HCT116 (cell line): ENCODE data around the gene CSPG4. TPM values are rescaled to one million over a fixed set of nuclear protein-coding genes. Genes with fewer than 3 reads are reported as not detected.
"Not testable (repeated sequence)": the region's sequence is repeated elsewhere in the genome, so short reads cannot be mapped to it uniquely, and the experiment has no call there.

Experiments
- ATAC-seq: fragments of 200-7000 bp; cut with Tn5 transposase; 2 replicates; pipeline ENCODE4 v1.9.1; 2020; ENCODE audit warnings: mild to moderate bottlenecking, moderate library complexity
- BruUV-seq: library from RNA; stranded (reverse); fragments of 400-500 nt; replicated peaks from 2 replicates; lab custom pipeline; 2021; lab: Mats Ljungman, UMichigan
- CTCF ChIA-PET: fragments of 300-600 bp; sonication (Branson Sonifier 250); formaldehyde crosslinking; loops from one replicate; lab custom pipeline; 2021; ENCODE audit warnings: antibody characterized with exemption; lab: Charles Lee
- POLR2A ChIA-PET: fragments of 300-600, 350-600 bp; sonication (Branson Sonifier 250); formaldehyde crosslinking; loops from one replicate; lab custom pipeline; 2021; ENCODE audit warnings: antibody characterized with exemption; lab: Charles Lee
- RAD21 ChIA-PET, 2 experiments: fragments of 300-600 bp; sonication (Branson Sonifier 250); formaldehyde crosslinking; loops; one replicate each; lab custom pipeline; 2023; ENCODE audit warnings: low total read pairs in 2 of 2; ENCODE audit not compliant: uncharacterized antibody in 2 of 2, unreplicated experiment in 2 of 2, low non-redundant PET in 1 of 2; lab: Charles Lee
- DNase-seq: peaks from one replicate; pipeline ENCODE4 v3.0.0-alpha.2; 2010; ENCODE audit warnings: low read depth, low spot score
- H2AFZ ChIP-seq: fragments of 200-600 bp; shearing (Covaris generic), sonication (generic); 2 replicates; pipeline ENCODE4 v1.6.1; 2017; ENCODE audit warnings: low read depth, mixed run types, mixed read lengths, antibody characterized with exemption, low read length; ENCODE audit not compliant: poor library complexity, severe bottlenecking
- H3K27ac ChIP-seq: 2 replicates; pipeline ENCODE4 v1.5.1; 2012; ENCODE audit warnings: low read depth, low read length
- H3K27me3 ChIP-seq: fragments of 200-600 bp; sonication (generic); 2 replicates; pipeline ENCODE4 v1.6.1; 2016; ENCODE audit warnings: mixed run types, low read length, mixed read lengths; ENCODE audit not compliant: insufficient read depth
- H3K36me3 ChIP-seq, 2 experiments: fragments of 200-500 bp in 1 of 2; fragments of 200-600 bp in 1 of 2; sonication (Bioruptor generic) in 1 of 2; sonication (generic) in 1 of 2; 2 replicates each; pipeline versions ENCODE4 v1.5.1 to v1.6.1; 2014 to 2016; ENCODE audit warnings: low read length in 2 of 2, inconsistent platforms in 1 of 2, mixed read lengths in 1 of 2, mixed run types in 1 of 2; ENCODE audit not compliant: insufficient read depth in 2 of 2, control insufficient read depth in 1 of 2
- H3K4me1 ChIP-seq, 2 experiments: fragments of 200-600 bp in 1 of 2; sonication (generic) in 1 of 2; 2 replicates each; pipeline versions ENCODE4 v1.5.1 to v1.6.1; 2012 to 2017; ENCODE audit warnings: low read length in 2 of 2, inconsistent platforms in 1 of 2, mild to moderate bottlenecking in 1 of 2, mixed read lengths in 1 of 2, mixed run types in 1 of 2, moderate library complexity in 1 of 2; ENCODE audit not compliant: insufficient read depth in 2 of 2, control insufficient read depth in 1 of 2
- H3K4me2 ChIP-seq: fragments of 200-600 bp; sonication (generic); 2 replicates; pipeline ENCODE4 v1.6.1; 2017; ENCODE audit warnings: mixed run types, low read length, mixed read lengths
- H3K4me3 ChIP-seq, 2 experiments: fragments of 200-600 bp in 1 of 2; sonication (generic) in 1 of 2; replicated peaks in 1 of 2; 2 replicates each; pipeline ENCODE4 v1.5.1; 2011 to 2016; ENCODE audit warnings: low read length in 2 of 2, control low read depth in 1 of 2, low read depth in 1 of 2, mild to moderate bottlenecking in 1 of 2, mixed read lengths in 1 of 2, mixed run types in 1 of 2
- H3K79me2 ChIP-seq: fragments of 200-600 bp; sonication (generic); 2 replicates; pipeline ENCODE4 v1.6.1; 2017; ENCODE audit warnings: mild to moderate bottlenecking, mixed run types, low read length, moderate library complexity, mixed read lengths; ENCODE audit not compliant: insufficient read depth
- H3K9ac ChIP-seq: fragments of 200-600 bp; sonication (generic); 2 replicates; pipeline ENCODE4 v1.6.1; 2016; ENCODE audit warnings: low read length, mixed read lengths
- H3K9me2 ChIP-seq: fragments of 200-600 bp; sonication (generic), shearing (Covaris generic); 2 replicates; pipeline ENCODE4 v1.6.1; 2017; ENCODE audit warnings: mixed run types, mild to moderate bottlenecking, moderate library complexity; ENCODE audit not compliant: insufficient read depth
- H3K9me3 ChIP-seq, 2 experiments: fragments of 200-500 bp in 1 of 2; fragments of 200-600 bp in 1 of 2; sonication (Bioruptor generic) in 1 of 2; sonication (generic) in 1 of 2; 2 replicates each; pipeline ENCODE4 v1.6.1; 2014 to 2017; ENCODE audit warnings: low read length in 2 of 2, mixed read lengths in 2 of 2, inconsistent platforms in 1 of 2, low read depth in 1 of 2, mild to moderate bottlenecking in 1 of 2, mixed run types in 1 of 2, moderate library complexity in 1 of 2; ENCODE audit not compliant: control insufficient read depth in 1 of 2, insufficient read depth in 1 of 2
- H4K20me1 ChIP-seq: fragments of 200-600 bp; sonication (generic), shearing (Covaris generic); 2 replicates; pipeline ENCODE4 v1.6.1; 2017; ENCODE audit warnings: mixed run types, mild to moderate bottlenecking, moderate library complexity; ENCODE audit not compliant: insufficient read depth
- CEBPB ChIP-seq: IDR thresholded peaks from 2 replicates; pipeline ENCODE4 v1.6.1; 2012; ENCODE audit warnings: low read depth
- ELF1 ChIP-seq: IDR thresholded peaks from 2 replicates; pipeline ENCODE4 v1.6.1; 2012; ENCODE audit warnings: low read depth, borderline replicate concordance
- POLR2AphosphoS5 ChIP-seq: IDR thresholded peaks from 2 replicates; pipeline ENCODE4 v1.6.1; 2011; ENCODE audit warnings: mild to moderate bottlenecking, low read depth, low read length, moderate library complexity
- SIN3A ChIP-seq: IDR thresholded peaks from 2 replicates; pipeline ENCODE4 v1.6.1; 2012; ENCODE audit warnings: low read depth
- ZNF274 ChIP-seq: fragments of 200-500 bp; sonication (Bioruptor generic); IDR thresholded peaks from 2 replicates; pipeline ENCODE4 v1.6.1; 2014; ENCODE audit warnings: mild to moderate bottlenecking, low read depth, low read length, inconsistent platforms
- intact Hi-C: fragments of 100-400 bp; cut with micrococcal nuclease; formaldehyde crosslinking; loops from 2 replicates; pipeline ENCODE4 v1.10.0; 2022
- total RNA-seq: library from RNA; stranded (reverse); gene quantifications from one replicate; pipeline ENCODE4 v1.2.1, GENCODE V29; 2021; ENCODE audit not compliant: unreplicated experiment
- TF ChIP-seq, protein P1 (sequence below): IDR thresholded peaks from 2 replicates; pipeline ENCODE4 v1.6.1; 2012; ENCODE audit warnings: low read depth
- TF ChIP-seq, protein P2 (sequence below): IDR thresholded peaks from 2 replicates; pipeline ENCODE4 v1.6.1; 2011; ENCODE audit warnings: mild to moderate bottlenecking, low read length, moderate library complexity; ENCODE audit not compliant: insufficient replicate concordance; ENCODE audit errors: extremely low read depth
- TF ChIP-seq, protein P3 (sequence below), 3 experiments: fragments of 200-600 bp in 1 of 3; sonication (generic) in 1 of 3; IDR thresholded peaks in 2 of 3; conservative IDR thresholded peaks in 1 of 3; 2 replicates each; pipeline ENCODE4 v1.5.1; 2012 to 2017; ENCODE audit warnings: low read depth in 2 of 3, low read length in 2 of 3, antibody characterized with exemption in 1 of 3, borderline replicate concordance in 1 of 3, control low read depth in 1 of 3, mild to moderate bottlenecking in 1 of 3, mixed read lengths in 1 of 3, mixed run types in 1 of 3, moderate library complexity in 1 of 3; ENCODE audit not compliant: insufficient read depth in 1 of 3

CSPG4 gene
- total RNA-seq, 1 experiment from 2014 or later = 18.1 TPM

DNA sequence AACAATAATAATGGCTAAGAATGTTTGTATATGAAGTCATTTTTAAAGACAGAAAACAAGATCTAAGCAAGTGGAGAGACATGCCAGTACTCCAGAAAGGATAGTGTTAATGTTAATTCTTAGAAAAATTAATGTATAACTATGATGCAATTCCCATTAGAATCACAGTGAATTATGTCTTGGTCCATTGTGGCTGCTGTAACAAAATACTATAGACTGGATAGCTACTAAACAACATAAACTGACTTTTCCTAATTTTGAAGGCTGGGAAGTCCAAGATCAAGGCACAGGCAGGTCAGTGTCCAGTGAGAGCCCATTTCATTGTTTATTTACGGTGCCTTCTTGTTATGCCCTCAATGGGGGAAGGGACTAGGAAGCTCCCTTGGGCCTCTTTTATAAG is 32.7 kb upstream of the CSPG4 start:
- H3K27ac ChIP-seq = no peak overlapping the region
- ChIA-PET POLR2A (no interaction called here), RAD21 (no interaction called here), CTCF (no interaction called here)
- H3K4me3 ChIP-seq = no peak overlapping the region
- BruUV-seq = no TSS peak
- no peak overlapping the region for H2AFZ ChIP-seq
- no peak overlapping the region for H3K4me2 ChIP-seq
- no peaks in the 10 kb centered on the region for H3K9me2 ChIP-seq
- DNase-seq (no peak), ATAC-seq (no peak)
- no peaks in the 10 kb centered on the region for H4K20me1 ChIP-seq
- no peaks in the 10 kb centered on the region for H3K36me3 ChIP-seq
- H3K79me2 ChIP-seq = no peaks in the 10 kb centered on the region
- TF ChIP-seq SIN3A = no peak
- TF ChIP-seq ZNF274 = no peak
- TF ChIP-seq, protein P1, sequence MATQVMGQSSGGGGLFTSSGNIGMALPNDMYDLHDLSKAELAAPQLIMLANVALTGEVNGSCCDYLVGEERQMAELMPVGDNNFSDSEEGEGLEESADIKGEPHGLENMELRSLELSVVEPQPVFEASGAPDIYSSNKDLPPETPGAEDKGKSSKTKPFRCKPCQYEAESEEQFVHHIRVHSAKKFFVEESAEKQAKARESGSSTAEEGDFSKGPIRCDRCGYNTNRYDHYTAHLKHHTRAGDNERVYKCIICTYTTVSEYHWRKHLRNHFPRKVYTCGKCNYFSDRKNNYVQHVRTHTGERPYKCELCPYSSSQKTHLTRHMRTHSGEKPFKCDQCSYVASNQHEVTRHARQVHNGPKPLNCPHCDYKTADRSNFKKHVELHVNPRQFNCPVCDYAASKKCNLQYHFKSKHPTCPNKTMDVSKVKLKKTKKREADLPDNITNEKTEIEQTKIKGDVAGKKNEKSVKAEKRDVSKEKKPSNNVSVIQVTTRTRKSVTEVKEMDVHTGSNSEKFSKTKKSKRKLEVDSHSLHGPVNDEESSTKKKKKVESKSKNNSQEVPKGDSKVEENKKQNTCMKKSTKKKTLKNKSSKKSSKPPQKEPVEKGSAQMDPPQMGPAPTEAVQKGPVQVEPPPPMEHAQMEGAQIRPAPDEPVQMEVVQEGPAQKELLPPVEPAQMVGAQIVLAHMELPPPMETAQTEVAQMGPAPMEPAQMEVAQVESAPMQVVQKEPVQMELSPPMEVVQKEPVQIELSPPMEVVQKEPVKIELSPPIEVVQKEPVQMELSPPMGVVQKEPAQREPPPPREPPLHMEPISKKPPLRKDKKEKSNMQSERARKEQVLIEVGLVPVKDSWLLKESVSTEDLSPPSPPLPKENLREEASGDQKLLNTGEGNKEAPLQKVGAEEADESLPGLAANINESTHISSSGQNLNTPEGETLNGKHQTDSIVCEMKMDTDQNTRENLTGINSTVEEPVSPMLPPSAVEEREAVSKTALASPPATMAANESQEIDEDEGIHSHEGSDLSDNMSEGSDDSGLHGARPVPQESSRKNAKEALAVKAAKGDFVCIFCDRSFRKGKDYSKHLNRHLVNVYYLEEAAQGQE = no peak
- TF ChIP-seq ELF1 = no peak
- TF ChIP-seq, protein P2, sequence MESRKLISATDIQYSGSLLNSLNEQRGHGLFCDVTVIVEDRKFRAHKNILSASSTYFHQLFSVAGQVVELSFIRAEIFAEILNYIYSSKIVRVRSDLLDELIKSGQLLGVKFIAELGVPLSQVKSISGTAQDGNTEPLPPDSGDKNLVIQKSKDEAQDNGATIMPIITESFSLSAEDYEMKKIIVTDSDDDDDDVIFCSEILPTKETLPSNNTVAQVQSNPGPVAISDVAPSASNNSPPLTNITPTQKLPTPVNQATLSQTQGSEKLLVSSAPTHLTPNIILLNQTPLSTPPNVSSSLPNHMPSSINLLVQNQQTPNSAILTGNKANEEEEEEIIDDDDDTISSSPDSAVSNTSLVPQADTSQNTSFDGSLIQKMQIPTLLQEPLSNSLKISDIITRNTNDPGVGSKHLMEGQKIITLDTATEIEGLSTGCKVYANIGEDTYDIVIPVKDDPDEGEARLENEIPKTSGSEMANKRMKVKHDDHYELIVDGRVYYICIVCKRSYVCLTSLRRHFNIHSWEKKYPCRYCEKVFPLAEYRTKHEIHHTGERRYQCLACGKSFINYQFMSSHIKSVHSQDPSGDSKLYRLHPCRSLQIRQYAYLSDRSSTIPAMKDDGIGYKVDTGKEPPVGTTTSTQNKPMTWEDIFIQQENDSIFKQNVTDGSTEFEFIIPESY = no peak
- TF ChIP-seq, protein P3, sequence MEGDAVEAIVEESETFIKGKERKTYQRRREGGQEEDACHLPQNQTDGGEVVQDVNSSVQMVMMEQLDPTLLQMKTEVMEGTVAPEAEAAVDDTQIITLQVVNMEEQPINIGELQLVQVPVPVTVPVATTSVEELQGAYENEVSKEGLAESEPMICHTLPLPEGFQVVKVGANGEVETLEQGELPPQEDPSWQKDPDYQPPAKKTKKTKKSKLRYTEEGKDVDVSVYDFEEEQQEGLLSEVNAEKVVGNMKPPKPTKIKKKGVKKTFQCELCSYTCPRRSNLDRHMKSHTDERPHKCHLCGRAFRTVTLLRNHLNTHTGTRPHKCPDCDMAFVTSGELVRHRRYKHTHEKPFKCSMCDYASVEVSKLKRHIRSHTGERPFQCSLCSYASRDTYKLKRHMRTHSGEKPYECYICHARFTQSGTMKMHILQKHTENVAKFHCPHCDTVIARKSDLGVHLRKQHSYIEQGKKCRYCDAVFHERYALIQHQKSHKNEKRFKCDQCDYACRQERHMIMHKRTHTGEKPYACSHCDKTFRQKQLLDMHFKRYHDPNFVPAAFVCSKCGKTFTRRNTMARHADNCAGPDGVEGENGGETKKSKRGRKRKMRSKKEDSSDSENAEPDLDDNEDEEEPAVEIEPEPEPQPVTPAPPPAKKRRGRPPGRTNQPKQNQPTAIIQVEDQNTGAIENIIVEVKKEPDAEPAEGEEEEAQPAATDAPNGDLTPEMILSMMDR (IDR thresholded peaks at IDR 0.05 in 2 of 3, conservative IDR thresholded peaks at IDR 0.05 in 1 of 3; ENCODE audit: borderline replicate concordance in 1 of 3, insufficient read depth in 1 of 3, low read depth in 2 of 3, low read length in 2 of 3) = no peak
- TF ChIP-seq POLR2AphosphoS5 = no peak
- no peak for TF ChIP-seq CEBPB
- H3K9me3 ChIP-seq = no peaks in the 10 kb centered on the region
- no peaks in the 10 kb centered on the region for H3K27me3 ChIP-seq
- intact Hi-C loops = no loop called here
- no peak overlapping the region for H3K9ac ChIP-seq
- H3K4me1 ChIP-seq = no peaks in the 10 kb centered on the region

DNA sequence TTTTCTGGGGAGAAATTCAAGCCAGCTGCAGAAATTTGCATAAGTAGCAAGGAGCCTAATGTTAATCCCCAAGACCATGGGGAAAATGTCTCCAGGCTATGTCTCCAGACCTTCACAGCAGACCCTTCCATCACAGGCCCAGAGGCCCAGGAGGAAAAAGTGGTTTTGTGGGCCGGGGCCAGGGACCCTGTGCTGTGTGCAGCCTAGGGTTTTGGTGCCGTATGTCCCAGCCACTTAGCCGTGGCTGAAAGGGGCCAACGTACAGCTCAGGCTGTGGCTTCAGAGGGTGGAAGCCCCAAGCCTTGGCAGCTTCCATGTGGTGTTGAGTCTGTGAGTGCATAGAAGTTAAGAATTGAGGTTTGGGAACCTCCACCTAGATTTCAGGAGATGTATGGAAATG is 29.7 kb upstream of the CSPG4 start:
- H4K20me1 ChIP-seq, BruUV-seq, DNase-seq, H3K27me3 ChIP-seq, intact Hi-C loops, H3K9ac ChIP-seq, RAD21 ChIA-PET, H3K4me2 ChIP-seq, H3K9me3 ChIP-seq, H3K4me3 ChIP-seq, POLR2A ChIA-PET, CTCF ChIA-PET, ATAC-seq, H3K79me2 ChIP-seq, H2AFZ ChIP-seq, H3K36me3 ChIP-seq, H3K4me1 ChIP-seq, H3K27ac ChIP-seq, H3K9me2 ChIP-seq: not testable (repeated sequence)
